HEK293T (cell line): ENCODE measurements around the gene NELFB.
A peak's percentile ranks its signal among the peaks of the same experiment; 100 is the strongest.

Source experiments
- FOXM1 ChIP-seq: fragments of 450-650 bp; IDR thresholded peaks from 2 replicates; pipeline ENCODE4 v1.6.1; 2017; ENCODE audit warnings: mild to moderate bottlenecking, borderline replicate concordance
- L3MBTL2 ChIP-seq: fragments of 450-650 bp; conservative IDR thresholded peaks from 2 replicates; pipeline ENCODE4 v1.6.1; 2016; ENCODE audit warnings: mild to moderate bottlenecking

GRCh38 chr9:137294681-137295237 is 39.6 kb downstream of the NELFB start:
- TF ChIP-seq L3MBTL2 (0 out of 2 replicates have a peak, but pooled peaks have one; percentile 1), FOXM1 (no peak)
